Measurements from ENCODE around the gene AGR3.
"Not testable (repeated sequence)": the region's sequence is repeated elsewhere in the genome, so short reads cannot be mapped to it uniquely, and the experiment has no call there.

The AGR3 gene

DNA sequence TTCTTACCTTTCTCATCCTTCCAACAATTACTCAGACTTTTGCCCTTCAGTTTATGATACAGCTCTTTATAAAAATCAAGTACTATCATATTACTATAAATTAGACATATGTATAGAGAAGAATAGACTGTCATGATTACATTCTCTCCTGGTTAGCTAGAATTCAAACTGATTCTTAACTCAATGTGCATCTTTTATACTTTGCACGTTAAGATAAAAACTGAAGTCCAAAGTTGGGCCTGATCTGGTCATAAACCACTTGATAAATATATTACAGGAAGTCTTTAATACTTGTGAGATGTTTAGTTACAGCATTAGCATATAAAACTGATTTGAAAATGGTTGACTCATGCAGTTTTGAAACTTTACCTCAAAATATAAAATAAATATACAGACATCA, 2.6 kb downstream of the AGR3 start:
- no peak for DNase-seq (ENCODE audit: extremely low read depth, insufficient read length)
- Histone ChIP-seq H3K36me3 (ENCODE audit: control insufficient read depth, insufficient read depth, low read length) (no peaks in the 10 kb centered on the region), H3K27me3 (replicated peaks; ENCODE audit: control insufficient read depth, insufficient read depth, low read length) (no peaks in the 10 kb centered on the region), H3K4me3 (replicated peaks; ENCODE audit: low read depth, low read length) (no peak overlapping the region)
- TF ChIP-seq, protein P1, sequence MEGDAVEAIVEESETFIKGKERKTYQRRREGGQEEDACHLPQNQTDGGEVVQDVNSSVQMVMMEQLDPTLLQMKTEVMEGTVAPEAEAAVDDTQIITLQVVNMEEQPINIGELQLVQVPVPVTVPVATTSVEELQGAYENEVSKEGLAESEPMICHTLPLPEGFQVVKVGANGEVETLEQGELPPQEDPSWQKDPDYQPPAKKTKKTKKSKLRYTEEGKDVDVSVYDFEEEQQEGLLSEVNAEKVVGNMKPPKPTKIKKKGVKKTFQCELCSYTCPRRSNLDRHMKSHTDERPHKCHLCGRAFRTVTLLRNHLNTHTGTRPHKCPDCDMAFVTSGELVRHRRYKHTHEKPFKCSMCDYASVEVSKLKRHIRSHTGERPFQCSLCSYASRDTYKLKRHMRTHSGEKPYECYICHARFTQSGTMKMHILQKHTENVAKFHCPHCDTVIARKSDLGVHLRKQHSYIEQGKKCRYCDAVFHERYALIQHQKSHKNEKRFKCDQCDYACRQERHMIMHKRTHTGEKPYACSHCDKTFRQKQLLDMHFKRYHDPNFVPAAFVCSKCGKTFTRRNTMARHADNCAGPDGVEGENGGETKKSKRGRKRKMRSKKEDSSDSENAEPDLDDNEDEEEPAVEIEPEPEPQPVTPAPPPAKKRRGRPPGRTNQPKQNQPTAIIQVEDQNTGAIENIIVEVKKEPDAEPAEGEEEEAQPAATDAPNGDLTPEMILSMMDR (IDR thresholded peaks at IDR 0.05; ENCODE audit: insufficient read depth, low read length, poor library complexity, severe bottlenecking), result no peak

DNA sequence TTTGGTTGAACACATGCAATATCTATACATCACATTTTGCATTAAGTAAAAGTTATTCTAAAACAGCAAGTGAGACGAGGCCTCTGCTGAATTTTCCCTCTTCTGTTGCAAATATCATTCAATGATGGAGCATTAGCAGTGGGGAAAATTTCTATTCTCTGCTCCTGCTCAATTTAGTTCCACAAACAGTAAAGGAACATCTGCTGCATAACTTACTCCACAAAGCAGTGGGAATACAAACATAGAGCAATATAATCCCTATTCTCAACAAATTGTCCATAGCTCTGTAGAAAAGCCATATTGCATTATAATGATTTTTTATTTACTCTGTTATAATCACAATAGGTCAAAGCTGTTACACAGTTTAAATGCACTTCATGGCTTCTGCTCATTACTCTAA, 5.9 kb downstream of the AGR3 start:
- Histone ChIP-seq H3K36me3 (ENCODE audit: control insufficient read depth, insufficient read depth, low read length) (no peaks in the 10 kb centered on the region), H3K27me3 (replicated peaks; ENCODE audit: control insufficient read depth, insufficient read depth, low read length) (no peaks in the 10 kb centered on the region), H3K4me3 (replicated peaks; ENCODE audit: low read depth, low read length) (no peak overlapping the region)
- TF ChIP-seq, protein P1 (IDR thresholded peaks at IDR 0.05; ENCODE audit: insufficient read depth, low read length, poor library complexity, severe bottlenecking), result no peak
- no peak for DNase-seq (ENCODE audit: extremely low read depth, insufficient read length)

DNA sequence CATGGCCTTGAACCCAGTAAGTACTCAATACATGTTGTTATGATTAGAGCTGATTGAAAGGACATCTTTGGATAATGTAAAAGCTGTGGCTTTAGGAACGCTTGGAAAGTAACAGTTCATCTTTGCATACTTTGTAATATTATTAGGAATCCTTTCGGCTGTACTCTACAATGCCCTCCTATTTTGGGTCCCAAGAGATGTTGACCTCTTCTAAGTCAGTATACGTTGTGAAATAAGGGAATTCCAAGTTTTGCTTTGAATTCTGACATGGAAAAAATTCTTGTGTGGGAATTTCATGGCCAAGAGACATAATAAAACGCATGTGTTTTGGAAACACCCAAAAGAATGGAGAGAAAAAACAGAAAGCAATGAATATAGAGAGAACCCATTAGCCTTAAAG, 7.7 kb downstream of the AGR3 start:
- Histone ChIP-seq H3K4me3 (replicated peaks; ENCODE audit: low read depth, low read length) (no peak overlapping the region), H3K36me3 (ENCODE audit: control insufficient read depth, insufficient read depth, low read length) (no peaks in the 10 kb centered on the region), H3K27me3 (replicated peaks; ENCODE audit: control insufficient read depth, insufficient read depth, low read length) (no peaks in the 10 kb centered on the region)
- TF ChIP-seq, protein P1 (IDR thresholded peaks at IDR 0.05; ENCODE audit: insufficient read depth, low read length, poor library complexity, severe bottlenecking), result no peak
- no peak for DNase-seq (ENCODE audit: extremely low read depth, insufficient read length)

DNA sequence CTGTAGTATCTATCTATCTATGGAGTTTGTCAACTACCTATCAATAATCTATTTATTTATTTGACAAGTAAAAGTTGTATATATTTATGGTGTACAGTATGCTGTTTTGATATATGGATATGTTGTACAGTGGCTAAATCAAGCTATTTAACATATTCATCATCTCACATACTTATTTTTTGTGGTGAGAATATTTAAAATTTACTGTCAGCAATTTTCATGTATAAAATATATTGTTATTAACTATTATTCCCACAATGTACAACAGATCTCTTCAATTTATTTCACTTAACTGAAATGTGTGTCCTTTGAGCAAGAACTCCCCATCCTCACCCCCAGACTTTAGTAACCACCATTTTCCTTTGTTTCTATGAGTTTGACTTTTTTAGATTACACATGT, 14.5 kb downstream of the AGR3 start:
- DNase-seq (ENCODE audit: extremely low read depth, insufficient read length), result no peak
- H3K36me3 ChIP-seq (ENCODE audit: control insufficient read depth, insufficient read depth, low read length), result no peaks in the 10 kb centered on the region
- no peaks in the 10 kb centered on the region for H3K27me3 ChIP-seq (replicated peaks; ENCODE audit: control insufficient read depth, insufficient read depth, low read length)
- TF ChIP-seq, protein P1 (IDR thresholded peaks at IDR 0.05; ENCODE audit: insufficient read depth, low read length, poor library complexity, severe bottlenecking), result no peak
- no peak overlapping the region for H3K4me3 ChIP-seq (replicated peaks; ENCODE audit: low read depth, low read length)

DNA sequence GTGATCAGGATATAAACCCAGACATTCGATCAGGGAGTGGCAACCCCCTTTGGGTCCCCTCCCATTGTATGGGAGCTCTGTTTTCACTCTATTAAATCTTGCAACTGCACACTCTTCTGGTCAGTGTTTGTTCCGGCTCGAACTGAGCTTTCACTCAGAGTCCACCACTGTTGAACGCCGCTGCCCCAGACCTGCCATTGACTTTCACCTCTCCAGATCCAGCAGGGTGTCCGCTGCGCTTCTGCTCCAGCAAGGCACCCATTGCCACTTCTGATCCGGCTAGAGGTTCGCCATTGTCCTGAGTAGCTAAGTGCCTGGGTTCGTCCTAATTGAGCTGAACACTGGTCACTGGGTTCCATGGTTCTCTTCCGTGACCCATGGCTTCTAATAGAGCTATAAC, 28.6 kb downstream of the AGR3 start:
- not testable (repeated sequence) for DNase-seq (ENCODE audit: extremely low read depth, insufficient read length); H3K4me3 ChIP-seq (replicated peaks; ENCODE audit: low read depth, low read length); H3K27me3 ChIP-seq (replicated peaks; ENCODE audit: control insufficient read depth, insufficient read depth, low read length); H3K36me3 ChIP-seq (ENCODE audit: control insufficient read depth, insufficient read depth, low read length)

DNA sequence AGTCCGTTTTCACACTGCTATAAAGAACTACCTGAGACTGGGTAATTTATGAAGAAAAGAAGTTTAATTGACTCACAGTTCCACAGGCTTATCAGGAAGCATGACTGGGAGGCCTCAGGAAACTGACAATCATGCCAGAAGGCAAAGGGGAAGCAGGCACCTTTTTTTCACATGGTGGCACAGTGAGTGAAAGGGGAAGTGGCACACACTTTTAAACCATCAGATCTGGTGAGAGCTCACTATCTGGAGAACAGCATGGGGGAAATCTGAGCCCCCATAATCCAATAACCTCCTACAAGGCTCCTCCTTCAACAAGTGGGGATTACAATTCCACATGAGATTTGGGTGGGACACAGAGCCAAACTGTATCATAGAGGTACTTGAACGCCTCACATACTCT, 30.0 kb downstream of the AGR3 start:
- Histone ChIP-seq H3K27me3 (replicated peaks; ENCODE audit: control insufficient read depth, insufficient read depth, low read length) (no peaks in the 10 kb centered on the region), H3K4me3 (replicated peaks; ENCODE audit: low read depth, low read length) (no peak overlapping the region), H3K36me3 (ENCODE audit: control insufficient read depth, insufficient read depth, low read length) (no peaks in the 10 kb centered on the region)
- DNase-seq (ENCODE audit: extremely low read depth, insufficient read length), result no peak
- TF ChIP-seq, protein P1 (IDR thresholded peaks at IDR 0.05; ENCODE audit: insufficient read depth, low read length, poor library complexity, severe bottlenecking), result no peak

Measured in GM06990 (cell line).